Pancreas (tissue), 10 donors: ENCODE results near the gene CDCP2. TPM values are rescaled to one million over a fixed set of nuclear protein-coding genes. Genes with fewer than 3 reads are reported as not detected.

Experiments
- ATAC-seq, 4 donors: fragments of 200-7000 bp; cut with Tn5 transposase; one replicate each; pipeline versions ENCODE4 v1.8.0 to v1.9.1; 2020; ENCODE audit warnings: mild to moderate bottlenecking in 4 of 4, moderate library complexity in 4 of 4
- DNase-seq, 6 donors: peaks; one replicate each; pipeline ENCODE4 v3.0.0-alpha.2; 2020
- FAIRE-seq: peaks from 2 replicates; lab custom pipeline; 2012; peaks lifted over from hg19 to GRCh38; lab: Jason Lieb, UNC
- H3K27ac ChIP-seq, 4 donors: fragments of 200-600 bp; sonication (generic); 1 replicate in 3 of 4; 2 replicates in 1 of 4; pipeline versions ENCODE4 v1.5.0 to v1.8.0; 2020
- H3K27me3 ChIP-seq, 4 donors: fragments of 200-600 bp; one replicate each; pipeline ENCODE4 v1.8.0; 2021
- H3K36me3 ChIP-seq, 3 donors: fragments of 200-600 bp; sonication (generic) in 1 of 3; one replicate each; pipeline versions ENCODE4 v1.5.0 to v1.8.0; 2020 to 2021
- H3K4me1 ChIP-seq, 3 donors: fragments of 200-600 bp; one replicate each; pipeline ENCODE4 v1.8.0; 2021
- H3K4me3 ChIP-seq, 4 donors: fragments of 200-600 bp; sonication (generic) in 2 of 4; one replicate each; pipeline versions ENCODE4 v1.5.0 to v1.8.0; 2020 to 2021
- H3K9me3 ChIP-seq, 4 donors: fragments of 200-600 bp; one replicate each; pipeline ENCODE4 v1.8.0; 2021
- CTCF ChIP-seq, 4 donors: fragments of 200-600 bp; sonication (generic) in 3 of 4; IDR thresholded peaks; one replicate each; pipeline versions ENCODE4 v1.5.0 to v1.8.0; 2021; ENCODE audit warnings: antibody characterized with exemption in 4 of 4
- WGBS, 2 donors: extraction: QIAGEN DNeasy Blood & Tissue Kit; methylation state at CpG; one replicate each; pipeline ENCODE4 v1.1.7; 2013; 5-methylcytosine and 5-hydroxymethylcytosine counted together
- intact Hi-C, 3 donors: fragments of 100-400 bp; cut with DNase I; formaldehyde crosslinking; loops; one replicate each; pipeline versions ENCODE4 v1.11.1 to v1.14.2; 2022
- polyA plus RNA-seq, 2 donors: library from polyadenylated mRNA; stranded (reverse); fragments of 200-250 nt; gene quantifications; one replicate each; pipeline ENCODE4 v1.2.3, GENCODE V29; 2013
- total RNA-seq, 6 donors: library from RNA; stranded (reverse); fragmentation: NEBNext Ultra II Directional in 4 of 6; extraction: Animal tissue kit (Norgen Biotek cat#: 25700) in 4 of 6; gene quantifications; one replicate each; pipeline versions ENCODE4 v1.2.1 to v1.2.4, GENCODE V29; 2021 to 2023
- donor health status: healthy with polysubstance abuse.
- donor health status: DM: no; HTN: no; CAD: no; lungs with moderate emphysema.
- donor health status: DM: no; HTN: no; CAD: no.
- donor health status: control.
- donor health status: control.
- donor health status: Bipolar disorder and iron deficiency.
- donor health status: DM: yes; HTN: yes; CAD: no.
- donor health status: DM: no; HTN: no; CAD: no.
- donor health status: DM: no; HTN: no; CAD: no.
- donor health status: DM: yes; HTN: yes; CAD: no.

The CDCP2 gene
- total and polyA plus RNA-seq, 8 donors, result 0.08 TPM; not detected in 7

GRCh38 chr1:54086754-54087153 lies 66.0 kb downstream of the CDCP2 start:
- H3K4me3 ChIP-seq, result no peak overlapping the region
- WGBS, 2 donors, result 92 to 100% methylated on average over 1 of the region's 1 CpG
- DNase-seq (no peak), ATAC-seq (no peak), FAIRE-seq (no peak)
- intact Hi-C loops, result no loop called here
- H3K36me3 ChIP-seq, result no peaks in the 10 kb centered on the region
- H3K9me3 ChIP-seq, result no peaks in the 10 kb centered on the region
- TF ChIP-seq CTCF (IDR thresholded peaks at IDR 0.05), result no peak
- no peak overlapping the region for H3K27ac ChIP-seq
- H3K4me1 ChIP-seq, result peaks cover 0 to 2% (median 0%) of the 10 kb centered on the region in 3 donors
- no peaks in the 10 kb centered on the region for H3K27me3 ChIP-seq

- intact Hi-C loops, result no loop called here
- peaks cover 0 to 12% (median 0%) of the 10 kb centered on the region in 3 donors for H3K4me1 ChIP-seq
- 80 to 88% methylated on average over 2 of the region's 2 CpGs for WGBS, 2 donors
- TF ChIP-seq CTCF (IDR thresholded peaks at IDR 0.05), result no peak
- H3K27ac ChIP-seq, result no peak overlapping the region
- no peak for FAIRE-seq
- no peak overlapping the region for H3K4me3 ChIP-seq
- H3K9me3 ChIP-seq, result no peaks in the 10 kb centered on the region
- no peaks in the 10 kb centered on the region for H3K27me3 ChIP-seq
- no peaks in the 10 kb centered on the region for H3K36me3 ChIP-seq
- no peak for DNase-seq
- ATAC-seq, result no peak
Measured at GRCh38 chr1:54084794-54085193, 68.0 kb downstream of the CDCP2 start.

Other genes starting within 250 kb of the CDCP2 start
- 10 to 100 TPM in 1 of 6 donors, 1 to 10 TPM in 5; 5.9 to 12.0 (median 8.7) TPM for gene IFT25, start 207.3 kb downstream of the CDCP2 start, total RNA-seq
- gene IFT25, start 207.3 kb downstream of the CDCP2 start, polyA plus RNA-seq, result 10 to 100 TPM in 1 of 2 donors, 1 to 10 TPM in 1; 9.2 to 21.5 TPM
- 10 to 100 TPM in 1 of 6 donors, 1 to 10 TPM in 5; 5.7 to 12.4 (median 6.7) TPM for gene LRRC42, start 206.7 kb downstream of the CDCP2 start, total RNA-seq
- gene LRRC42, start 206.7 kb downstream of the CDCP2 start, polyA plus RNA-seq, result 10 to 100 TPM in 1 of 2 donors, 1 to 10 TPM in 1; 5.2 to 20.5 TPM
- under 1 TPM in 4 of 6 donors, not detected in 2; 0.08 to 0.29 (median 0.17) TPM for gene LDLRAD1, start 134.8 kb downstream of the CDCP2 start, total RNA-seq
- gene LDLRAD1, start 134.8 kb downstream of the CDCP2 start, polyA plus RNA-seq, result under 1 TPM in 1 of 2 donors, not detected in 1; 0.21 TPM
- 100 to 1,000 TPM; 175 to 316 (median 232) TPM for gene TMEM59, start 99.8 kb downstream of the CDCP2 start, total RNA-seq
- 100 to 1,000 TPM in 1 of 2 donors, 10 to 100 TPM in 1; 59.9 to 287 TPM for gene TMEM59, start 99.8 kb downstream of the CDCP2 start, polyA plus RNA-seq
- gene TCEANC2, start 99.4 kb downstream of the CDCP2 start, total RNA-seq, result 1 to 10 TPM; 1.3 to 3.8 (median 2.2) TPM
- 1 to 10 TPM; 1.1 to 1.4 TPM for gene TCEANC2, start 99.4 kb downstream of the CDCP2 start, polyA plus RNA-seq
- gene CYB5RL, start 47.0 kb upstream of the CDCP2 start, total RNA-seq, result 1 to 10 TPM; 3.9 to 9.1 (median 4.9) TPM
- 1 to 10 TPM; 3.2 to 3.7 TPM for gene CYB5RL, start 47.0 kb upstream of the CDCP2 start, polyA plus RNA-seq
- gene MRPL37, start 47.2 kb upstream of the CDCP2 start, total RNA-seq, result 10 to 100 TPM; 31.4 to 49.2 (median 41.3) TPM
- 10 to 100 TPM; 17.5 to 28.9 TPM for gene MRPL37, start 47.2 kb upstream of the CDCP2 start, polyA plus RNA-seq